NCI-H345 (cell line): ENCODE results near the gene RGS12.

Experiments
- DNase-seq: peaks from one replicate; lab custom pipeline; 2025; lab: John Stamatoyannopoulos, UW

RGS12 gene

DNA sequence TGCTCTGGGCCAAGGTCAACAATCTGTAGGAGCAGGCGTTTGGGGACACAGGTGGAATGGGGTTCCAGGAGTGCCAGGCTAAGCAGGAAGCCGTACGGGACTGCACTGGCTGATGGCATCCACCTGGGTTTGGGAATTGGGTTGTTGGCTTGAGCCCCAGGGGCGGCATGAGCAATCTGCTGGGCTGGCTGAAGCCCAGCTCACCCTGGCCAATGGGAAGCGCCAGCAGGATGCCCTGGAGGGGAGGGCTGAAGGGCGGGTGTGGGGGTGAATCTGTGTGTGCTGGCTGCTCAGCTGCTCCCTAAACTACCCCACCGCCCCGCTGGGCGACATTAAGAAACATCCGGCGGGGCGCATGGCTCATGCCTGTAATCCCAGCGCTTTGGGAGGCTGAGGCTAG is 8.9 kb upstream of the RGS12 start:
- no peak for DNase-seq

DNA sequence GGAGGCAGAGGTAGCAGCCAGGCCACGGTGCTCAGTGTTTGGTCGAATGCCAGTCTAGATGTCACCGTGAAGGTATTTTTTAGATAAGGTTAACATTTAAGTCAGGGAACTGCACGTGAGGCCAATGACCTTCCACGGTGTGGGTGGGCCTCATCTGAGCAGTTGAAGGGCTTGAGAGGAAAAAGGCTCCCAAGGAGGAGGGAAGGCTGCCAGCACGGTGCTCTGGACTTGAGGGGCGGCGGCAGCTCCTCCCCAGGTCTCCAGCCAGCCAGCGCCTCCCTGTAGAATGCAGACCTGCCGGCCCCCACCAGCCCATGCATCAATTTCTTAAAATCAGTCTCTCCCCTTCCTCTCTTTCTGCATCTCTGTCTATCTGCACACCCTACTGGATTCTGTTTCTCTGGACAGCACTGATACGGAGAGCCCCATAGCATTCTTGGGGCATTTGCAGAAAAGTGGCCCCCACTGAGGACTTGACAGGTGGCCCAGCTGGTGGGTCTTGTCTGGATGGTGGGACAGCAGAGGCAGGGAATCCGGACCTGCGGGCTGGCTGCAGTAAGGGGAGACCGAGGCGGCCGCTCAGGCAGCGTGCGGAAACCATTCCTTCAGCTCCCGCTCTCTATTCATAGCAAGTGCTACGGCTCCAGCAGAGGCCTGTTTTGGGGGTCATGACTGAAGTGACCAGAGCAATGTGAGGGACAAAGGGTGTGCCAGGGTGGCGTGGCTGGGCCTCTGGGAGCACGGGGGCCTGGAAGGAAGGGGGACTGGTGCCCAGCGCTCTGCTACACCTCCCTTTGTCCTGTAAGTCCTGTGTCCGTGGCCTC is 7.9 kb upstream of the RGS12 start:
- DNase-seq, result no peak

DNA sequence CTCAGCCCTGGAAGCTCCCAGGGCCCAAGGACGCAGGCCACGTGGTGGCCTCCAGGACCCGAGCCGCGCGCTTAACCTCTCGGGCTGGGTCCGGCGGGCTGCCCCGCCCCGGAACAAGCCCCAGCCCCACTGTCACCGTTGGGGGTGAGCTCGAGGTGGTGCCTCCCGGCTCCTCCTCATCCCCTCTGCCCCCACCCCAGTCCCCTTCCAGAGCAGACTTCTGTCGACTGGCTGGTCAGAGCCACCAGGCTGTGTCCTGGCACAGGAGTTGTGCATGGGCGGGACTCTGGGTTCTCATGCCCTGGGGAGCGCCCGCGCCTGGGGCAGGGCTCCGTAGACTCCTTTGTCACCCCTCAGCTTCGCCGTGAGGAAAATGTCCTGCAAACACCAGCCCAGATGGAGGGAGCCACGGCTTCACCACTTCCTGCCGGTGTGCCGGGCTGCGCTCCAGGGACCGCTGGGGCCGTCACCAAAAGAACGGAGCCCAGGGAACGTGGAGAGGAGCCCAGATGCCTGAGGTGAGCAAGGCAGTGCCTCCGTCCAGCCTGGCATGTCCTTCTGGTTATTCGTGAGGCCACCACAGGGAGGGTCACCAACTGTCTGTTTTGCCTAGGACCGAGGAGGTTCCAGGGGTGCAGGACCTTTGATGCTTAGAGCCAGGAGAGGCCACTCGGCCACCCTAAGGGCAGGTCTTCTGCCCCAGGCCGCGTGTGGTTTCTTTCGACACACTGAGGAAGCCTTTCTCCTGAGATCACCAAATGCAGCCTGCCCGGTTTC is 7.1 kb upstream of the RGS12 start:
- no peak for DNase-seq

DNA sequence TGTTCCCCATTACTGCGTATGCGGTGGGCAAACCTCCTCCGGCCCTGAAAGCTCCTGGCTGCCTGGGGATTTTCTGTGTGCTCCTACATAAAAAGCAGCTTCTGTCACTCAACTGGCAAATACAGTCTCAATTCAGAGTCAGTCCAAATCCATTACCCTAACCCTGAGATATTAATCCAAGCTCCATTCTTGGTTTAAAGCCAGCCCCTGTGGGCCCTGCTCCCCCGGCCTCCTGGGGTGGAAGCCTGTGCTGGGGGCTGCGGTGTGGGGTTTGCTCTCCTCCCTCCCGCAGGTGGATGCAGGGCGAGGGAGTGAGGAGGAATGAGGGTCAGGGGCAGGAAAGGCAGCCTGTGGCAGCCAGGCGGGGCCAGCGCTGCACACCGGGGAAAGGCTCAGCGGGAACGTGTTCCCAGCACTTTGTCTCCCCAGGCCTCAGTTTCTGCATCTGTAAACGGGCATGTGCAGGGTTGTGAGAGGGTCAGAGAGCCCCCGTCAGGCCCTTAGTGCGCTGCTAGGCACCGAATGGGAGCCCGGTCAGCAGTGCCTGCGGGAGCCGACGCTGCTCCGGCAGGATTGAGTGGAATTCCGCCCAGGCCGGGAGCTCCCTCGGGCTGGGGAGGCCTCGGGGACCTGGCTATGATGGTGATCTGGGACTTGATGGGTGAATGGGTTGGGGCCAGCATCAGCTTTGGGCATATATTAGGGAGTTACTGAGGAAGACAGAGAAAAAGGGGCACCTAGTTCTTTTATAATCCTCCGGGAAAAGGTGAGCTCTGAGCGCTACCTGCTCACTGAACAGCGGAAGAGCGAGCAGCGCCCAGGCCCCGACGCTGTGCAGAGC is 6.3 kb upstream of the RGS12 start:
- DNase-seq, result no peak

DNA sequence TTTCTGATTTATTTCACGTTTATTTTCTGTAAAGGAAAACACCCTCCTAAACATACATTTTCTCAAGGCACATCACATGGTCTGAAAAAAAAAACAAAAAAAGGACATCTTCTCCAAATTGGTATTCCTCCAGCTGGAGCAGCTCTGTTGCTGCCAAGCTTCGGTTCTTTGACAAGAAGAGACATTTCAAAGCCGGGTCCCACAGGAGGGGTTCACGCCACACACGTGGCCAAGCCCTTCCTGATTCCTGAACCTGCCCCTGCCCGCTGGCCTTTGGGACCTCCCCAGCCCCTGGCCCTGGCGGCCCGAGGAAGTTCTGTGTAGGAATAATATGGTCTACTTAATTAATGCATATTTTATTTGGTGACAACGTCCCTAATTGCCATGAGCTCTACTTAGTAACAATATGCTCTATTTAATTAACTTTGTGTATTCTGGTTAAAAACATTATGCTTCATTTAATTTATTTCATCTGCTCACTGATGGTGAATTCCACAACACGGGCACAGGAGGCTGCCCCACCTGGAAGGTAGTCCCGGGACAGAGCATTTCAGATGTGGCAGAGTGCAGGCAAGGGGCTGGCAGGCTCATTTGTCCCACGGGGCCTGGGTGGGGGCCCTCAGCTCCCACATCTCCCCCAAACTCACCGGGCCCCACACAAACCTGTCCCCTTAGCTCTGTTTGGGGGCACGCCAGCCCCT is 5.4 kb upstream of the RGS12 start:
- no peak for DNase-seq

DNA sequence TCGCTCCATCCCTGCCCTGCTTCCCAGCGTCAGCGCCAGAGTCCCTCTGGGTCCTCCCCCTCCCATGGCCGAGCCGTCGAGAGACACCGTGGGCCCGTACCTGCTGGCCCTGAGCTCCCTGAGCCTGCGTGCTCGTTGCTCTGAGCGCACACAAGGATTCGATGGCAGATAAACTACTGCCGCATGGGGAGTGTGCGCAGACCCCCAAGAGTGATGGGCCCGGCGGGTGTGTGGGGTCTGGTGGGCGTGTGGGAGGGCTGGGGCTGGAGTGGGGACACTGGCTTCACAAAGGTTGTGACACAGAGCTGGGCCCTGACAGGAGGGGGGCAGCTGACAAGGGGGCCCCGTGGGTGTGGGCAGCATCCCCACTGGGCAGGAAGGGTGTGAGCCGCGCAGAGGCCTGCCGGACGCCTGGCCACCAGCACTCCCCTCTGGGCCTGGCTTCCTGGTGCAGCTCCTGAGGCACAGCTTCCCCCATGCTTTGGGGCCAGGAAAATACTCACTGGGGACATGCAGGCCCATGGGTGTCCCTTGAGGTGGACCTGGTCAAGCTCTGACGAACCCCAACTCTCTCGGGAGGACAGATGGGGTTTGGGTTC is 4.8 kb upstream of the RGS12 start:
- DNase-seq, result no peak

DNA sequence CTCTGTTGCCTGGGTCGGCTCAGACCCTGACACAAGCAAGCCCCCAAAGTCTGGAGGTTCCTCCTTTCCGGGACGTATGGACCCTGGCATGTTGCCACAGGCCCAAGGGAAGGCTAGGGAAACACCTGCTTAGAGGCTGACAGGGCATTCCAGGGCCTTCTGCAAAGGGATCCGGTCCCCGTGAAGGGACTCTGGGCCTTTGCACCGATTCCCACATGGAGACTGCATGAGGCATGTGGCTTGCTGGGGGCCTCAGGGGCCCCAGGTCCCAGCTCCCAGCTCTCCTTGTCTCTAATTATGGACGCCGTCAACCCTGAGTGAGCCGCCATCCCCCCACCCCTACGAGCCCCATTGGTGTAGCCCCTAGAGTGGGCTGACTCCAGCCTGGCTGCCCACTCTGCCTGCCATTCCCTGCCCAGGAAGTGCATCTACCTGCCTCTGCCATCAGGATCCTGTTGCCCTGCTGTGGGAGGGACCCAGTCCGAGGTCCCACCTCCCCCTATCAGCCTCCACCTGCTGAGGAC is 4.2 kb upstream of the RGS12 start:
- DNase-seq, result no peak

DNA sequence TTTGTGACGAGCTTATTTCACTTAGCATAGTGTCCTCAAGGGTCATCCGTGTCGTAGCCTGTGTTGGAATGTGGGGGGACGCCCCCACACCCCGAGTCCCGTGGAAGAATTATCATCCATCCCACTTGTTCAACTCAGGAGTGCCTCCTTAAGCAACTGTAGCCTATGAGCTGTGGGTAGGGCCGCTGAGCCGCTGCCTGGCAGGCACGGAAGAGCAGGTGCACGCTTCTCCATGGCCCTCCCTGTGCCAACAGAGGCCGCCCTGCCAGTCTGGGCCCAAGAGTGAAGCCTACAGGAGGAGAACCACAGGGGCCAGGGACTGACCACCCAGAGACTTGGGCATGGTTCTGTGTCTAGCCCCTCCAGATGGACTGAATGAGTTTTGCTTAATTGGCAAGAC is 2.3 kb upstream of the RGS12 start:
- DNase-seq, result no peak

DNA sequence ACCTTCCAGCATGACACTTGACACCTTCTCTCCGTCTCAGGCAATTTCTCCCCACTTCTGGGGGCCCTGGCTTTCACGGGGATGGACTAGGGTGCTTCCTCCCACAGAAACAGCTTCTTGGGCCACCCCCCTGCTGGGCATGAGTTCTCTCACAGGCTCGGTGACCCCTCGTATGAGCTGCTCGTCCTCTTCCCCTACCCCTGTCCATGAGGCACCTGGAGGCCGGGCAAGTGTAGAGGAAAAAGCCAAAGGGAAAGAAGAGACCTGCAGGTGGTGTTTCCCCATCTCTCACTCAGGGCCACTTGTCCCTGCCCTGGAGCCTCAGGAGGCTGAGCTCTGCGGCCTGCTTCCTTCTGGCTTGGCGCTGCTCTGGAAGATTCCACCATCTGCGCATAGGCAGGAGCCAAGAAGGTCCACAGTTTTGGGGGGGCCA is 1.9 kb upstream of the RGS12 start:
- DNase-seq, result no peak

DNA sequence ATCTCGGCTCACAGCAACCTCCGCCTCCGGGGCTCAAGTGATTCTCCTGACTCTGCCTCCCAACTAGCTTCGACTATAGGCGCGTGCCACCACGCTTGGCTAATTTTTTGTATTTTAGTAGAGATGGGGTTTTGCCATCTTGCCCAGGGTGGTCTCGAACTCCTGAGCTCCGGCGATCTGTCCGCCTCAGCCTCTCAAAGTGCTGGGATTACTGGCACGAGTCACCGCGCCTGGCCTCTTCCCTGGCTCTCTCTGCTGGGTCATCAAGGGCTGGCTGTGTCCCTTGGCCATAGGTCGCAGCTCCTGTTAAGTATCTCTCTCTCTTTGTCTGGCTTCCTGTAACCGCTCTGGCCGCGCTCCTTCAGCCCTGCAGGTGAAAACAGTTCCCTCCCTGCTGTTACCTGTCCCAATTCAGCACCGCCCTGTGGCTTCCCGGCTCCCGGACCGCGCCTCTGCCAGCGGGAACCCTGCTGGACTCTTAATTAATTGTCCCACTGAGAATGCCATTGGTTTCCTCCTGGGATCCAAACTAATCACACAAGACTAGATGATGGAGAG is 1.3 kb upstream of the RGS12 start:
- no peak for DNase-seq

DNA sequence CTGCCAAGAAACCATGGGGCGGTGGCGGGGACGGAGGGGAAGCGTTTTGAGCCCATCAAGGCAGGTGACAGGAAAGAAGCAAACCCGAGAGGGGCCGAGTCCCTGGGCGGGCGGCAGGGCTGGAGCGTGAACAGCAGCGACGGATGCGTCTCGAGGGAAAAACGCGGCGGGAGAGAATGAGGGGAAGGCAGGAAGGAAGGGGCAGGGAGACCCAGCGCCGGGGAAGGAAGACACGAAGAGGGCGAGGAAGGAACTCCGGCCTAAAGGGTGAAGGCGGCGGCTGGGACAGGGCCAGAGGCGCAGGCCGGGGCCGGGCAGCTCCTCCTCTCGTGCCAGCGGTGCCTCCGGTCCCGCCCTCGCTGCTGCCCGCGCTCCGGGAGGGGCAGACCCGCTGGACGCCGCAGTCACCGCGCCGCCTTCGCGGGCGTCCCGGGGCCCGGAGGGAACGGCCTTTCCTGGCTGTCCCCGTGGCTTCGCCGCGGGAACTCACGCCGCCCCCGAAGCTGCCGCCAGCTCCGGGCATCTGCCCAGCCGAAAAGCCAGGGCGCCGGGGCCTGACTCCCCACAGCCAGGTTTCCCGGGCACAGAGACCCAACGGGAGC is 751 bp upstream of the RGS12 start:
- peak; percentile 69 for DNase-seq

DNA sequence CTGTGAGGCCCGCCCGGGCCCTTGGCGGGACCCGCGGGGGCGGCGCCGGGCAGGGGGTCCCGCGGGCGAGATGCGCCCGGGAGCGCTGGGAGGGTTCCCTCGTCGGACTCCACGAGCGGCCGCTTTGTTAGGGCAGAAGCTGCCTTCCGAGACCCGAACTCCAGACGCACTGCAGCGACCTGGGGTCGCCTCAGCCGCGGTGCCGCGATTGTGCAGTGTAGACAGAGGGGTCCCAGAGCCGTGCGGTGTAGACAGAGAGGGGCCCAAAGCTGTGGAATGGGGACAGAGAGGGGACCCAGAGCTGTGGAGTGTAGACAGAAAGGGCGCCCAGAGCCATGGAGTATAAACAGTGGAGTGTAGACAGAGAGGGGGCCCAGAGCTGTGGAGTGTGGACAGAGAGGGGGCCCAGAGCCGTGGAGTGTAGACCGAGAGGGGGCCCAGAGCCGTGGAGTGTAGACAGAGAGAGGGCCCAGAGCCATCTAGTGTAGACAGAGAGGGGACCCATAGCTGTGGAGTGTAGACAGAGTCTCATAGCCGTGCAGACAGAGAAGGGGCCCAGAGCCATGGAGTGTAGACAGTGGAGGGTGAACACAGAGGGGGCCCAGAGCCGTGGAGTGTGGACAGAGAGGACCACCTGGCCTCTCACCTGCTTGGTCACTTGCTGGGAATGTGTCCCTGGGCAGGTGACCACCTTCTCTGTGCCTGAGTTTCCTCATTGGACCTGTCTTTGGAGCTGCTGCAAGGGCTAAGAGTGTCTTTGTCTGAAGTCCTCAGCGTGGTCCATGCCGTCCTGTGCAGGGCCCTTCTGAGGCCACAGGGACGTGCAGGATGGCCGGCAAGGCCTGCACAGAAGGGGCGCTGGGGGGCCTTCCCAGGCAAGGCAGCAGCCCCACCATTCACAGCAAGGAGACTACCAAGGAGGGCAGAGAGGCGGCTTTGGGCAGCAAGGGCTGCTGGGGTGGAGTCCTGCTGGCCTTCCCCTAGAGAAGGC is 875 bp downstream of the RGS12 start:
- no peak for DNase-seq

DNA sequence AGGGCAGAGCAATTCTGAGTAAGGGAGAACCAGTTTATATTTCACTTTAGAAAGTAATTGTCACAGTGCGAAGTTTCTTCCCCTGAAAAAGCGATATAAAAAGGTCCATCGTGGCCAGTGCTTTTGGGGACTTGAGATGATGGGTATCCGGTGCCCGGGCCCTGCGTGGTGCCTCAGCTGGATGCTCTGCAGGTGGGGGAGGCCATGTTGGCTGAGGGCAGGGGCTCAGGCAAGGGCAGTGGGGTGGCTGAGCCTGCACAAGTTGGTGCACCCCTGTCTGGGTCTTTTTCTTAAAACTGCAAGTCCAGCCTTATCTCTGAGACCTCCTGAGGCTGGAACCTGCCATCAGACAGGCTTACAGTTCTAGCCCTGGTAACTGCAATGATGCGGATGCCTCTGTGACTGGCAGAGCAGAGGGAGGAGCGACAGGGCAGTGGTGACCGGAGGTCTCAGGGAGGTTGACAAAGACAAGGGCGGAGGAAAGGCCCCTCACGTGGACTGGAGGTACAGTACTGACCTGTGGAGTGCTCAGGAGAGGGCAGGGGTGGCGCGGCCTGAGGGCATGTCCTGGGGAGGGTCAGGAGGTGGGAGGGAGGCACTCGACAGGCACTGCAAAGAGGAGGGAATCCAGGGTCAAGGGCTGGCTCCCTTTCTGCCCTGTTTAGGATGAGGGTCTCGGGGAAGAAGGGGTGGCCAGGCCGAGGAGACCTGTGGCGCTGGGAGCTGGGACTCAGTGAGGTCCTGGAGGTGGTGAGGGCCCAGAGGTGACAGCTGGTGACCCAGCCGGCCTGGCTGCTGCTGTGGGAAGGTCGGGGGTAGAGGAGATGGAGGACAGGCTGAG is 1.8 kb downstream of the RGS12 start:
- DNase-seq, result no peak

DNA sequence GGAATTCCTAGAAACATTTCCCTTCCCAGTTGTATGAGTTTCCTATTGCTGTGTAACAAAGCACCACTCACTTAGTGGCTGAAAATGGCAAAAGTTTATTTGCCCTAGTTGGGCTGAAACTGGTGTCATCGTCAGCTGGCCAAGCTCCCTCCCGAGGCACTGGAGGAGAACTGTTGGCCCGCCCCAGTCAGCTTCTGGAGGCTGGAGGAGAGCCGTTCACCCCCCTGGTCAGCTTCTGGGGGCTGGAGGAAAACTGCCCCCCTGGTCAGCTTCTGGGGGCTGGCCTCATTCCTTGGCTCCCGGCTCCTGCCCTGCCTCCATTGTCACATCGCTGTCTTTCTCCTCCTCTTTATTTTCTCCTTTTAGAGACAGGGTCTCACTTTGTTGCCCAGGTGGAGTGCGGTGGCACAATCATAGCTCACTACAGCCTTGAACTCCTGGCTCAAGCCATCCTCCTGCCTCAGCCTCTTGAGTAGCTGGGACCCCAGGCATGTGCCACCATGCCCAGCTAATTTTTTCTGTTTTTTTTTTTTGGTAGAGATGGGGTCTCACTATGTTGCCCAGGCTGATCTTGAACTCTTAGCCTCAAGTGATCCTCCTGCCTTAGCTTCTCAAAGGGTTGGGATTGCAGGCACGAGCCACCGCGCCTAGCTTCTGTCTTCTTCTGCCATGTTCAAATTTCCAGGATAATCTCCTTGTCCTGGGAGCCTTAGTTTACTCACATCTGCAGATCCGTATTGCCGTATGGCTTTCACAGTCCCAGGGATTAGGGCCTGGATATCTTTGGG is 3.2 kb downstream of the RGS12 start:
- DNase-seq, result no peak

DNA sequence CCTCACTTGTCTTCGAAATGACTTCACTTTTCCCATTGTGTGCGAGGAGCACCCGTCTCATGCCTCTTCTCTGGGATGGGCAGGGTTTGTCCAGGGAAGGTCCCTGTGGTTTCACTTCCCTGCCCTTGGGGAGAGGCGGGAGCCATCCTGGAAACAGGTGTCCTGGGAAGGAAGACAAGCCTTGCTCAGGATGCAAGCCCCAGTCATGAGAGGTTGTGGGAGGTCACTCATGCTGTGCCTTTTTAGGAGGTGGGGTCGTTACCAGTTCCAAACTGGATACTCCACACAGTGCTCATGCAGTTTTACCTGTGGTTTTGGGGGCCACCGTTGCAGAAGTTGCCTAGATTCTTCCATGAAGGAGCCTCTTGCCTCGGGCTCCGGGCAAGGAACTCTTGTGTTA is 3.8 kb downstream of the RGS12 start:
- no peak for DNase-seq

DNA sequence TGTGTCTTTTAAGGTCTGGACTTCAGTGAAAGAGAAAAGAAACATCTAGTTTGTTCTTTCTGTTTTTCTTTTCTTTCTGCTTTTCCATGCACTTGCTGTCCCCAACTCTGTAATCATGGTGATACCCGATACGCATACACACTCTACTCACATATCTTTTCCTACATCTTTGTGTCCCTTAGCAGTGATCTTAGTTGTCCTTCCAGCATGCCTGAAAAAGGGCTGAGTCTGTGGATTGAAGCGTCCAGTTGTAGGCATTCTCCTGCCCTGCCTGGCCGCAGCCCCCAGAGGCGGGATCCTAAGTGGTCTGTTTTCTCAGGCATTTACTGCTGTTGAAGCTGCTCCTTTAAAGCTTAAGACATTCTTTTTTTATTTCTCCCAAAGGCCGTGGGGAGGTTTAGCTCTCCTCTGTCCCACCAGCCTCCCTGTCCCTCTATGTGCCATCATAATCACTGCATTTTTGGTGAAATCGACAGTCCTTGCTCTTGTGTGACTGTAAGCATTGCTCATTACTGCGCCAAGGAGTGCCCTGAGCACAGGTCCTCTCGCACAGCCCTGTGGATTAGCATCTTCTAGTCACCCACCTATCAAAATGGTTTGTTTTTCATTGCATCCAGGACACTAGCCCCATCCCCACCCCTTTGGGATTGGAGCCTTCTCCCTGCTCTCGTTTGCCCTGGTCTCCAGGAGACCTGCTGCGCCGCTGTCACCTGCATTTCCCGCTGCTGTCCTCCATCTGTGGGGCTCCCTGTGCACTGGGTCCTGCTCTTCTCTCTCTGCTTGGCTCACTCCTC is 4.4 kb downstream of the RGS12 start:
- DNase-seq, result no peak
